Kidney (tissue), 14 donors: ENCODE measurements around the gene STIM1. TPM values are rescaled to one million over a fixed set of nuclear protein-coding genes. Genes with fewer than 3 reads are reported as not detected.

Experiments
- DNase-seq, 5 donors: peaks; one replicate each; pipeline ENCODE4 v3.0.0-alpha.2; 2013 to 2020
- FAIRE-seq: peaks from 2 replicates; lab custom pipeline; 2012; peaks lifted over from hg19 to GRCh38; lab: Jason Lieb, UNC
- H3K27ac ChIP-seq, 2 donors: one replicate each; pipeline ENCODE4 v1.7.0; 2013; ENCODE audit warnings: low read depth in 2 of 2, low read length in 2 of 2, inconsistent platforms in 1 of 2
- H3K27me3 ChIP-seq: one replicate; pipeline ENCODE4 v1.7.1; 2013; ENCODE audit warnings: low read length, inconsistent platforms; ENCODE audit not compliant: control insufficient read depth, insufficient read depth
- H3K36me3 ChIP-seq, 3 donors: one replicate each; pipeline versions ENCODE4 v1.7.0 to v1.7.1; 2013; ENCODE audit warnings: low read length in 3 of 3, control low read depth in 1 of 3, inconsistent platforms in 1 of 3; ENCODE audit not compliant: insufficient read depth in 3 of 3, control insufficient read depth in 2 of 3
- H3K4me1 ChIP-seq, 3 donors: one replicate each; pipeline versions ENCODE4 v1.7.0 to v1.7.1; 2013; ENCODE audit warnings: low read length in 3 of 3, inconsistent platforms in 1 of 3, low read depth in 1 of 3; ENCODE audit not compliant: control insufficient read depth in 2 of 3, insufficient read depth in 2 of 3
- H3K4me3 ChIP-seq, 3 donors: one replicate each; pipeline versions ENCODE4 v1.7.0 to v1.8.1; 2013; ENCODE audit warnings: low read length in 3 of 3, control low read depth in 1 of 3, inconsistent platforms in 1 of 3
- H3K9ac ChIP-seq, 3 donors: one replicate each; pipeline versions ENCODE4 v1.7.0 to v1.7.1; 2013; ENCODE audit warnings: low read length in 3 of 3, control low read depth in 1 of 3, inconsistent platforms in 1 of 3
- H3K9me3 ChIP-seq, 3 donors: one replicate each; pipeline versions ENCODE4 v1.7.0 to v1.7.1; 2013; ENCODE audit warnings: low read length in 3 of 3, control low read depth in 1 of 3, inconsistent platforms in 1 of 3; ENCODE audit not compliant: control insufficient read depth in 2 of 3, insufficient read depth in 1 of 3
- intact Hi-C: fragments of 100-400 bp; cut with DNase I; formaldehyde crosslinking; loops from one replicate; pipeline ENCODE4 v1.11.1; 2022
- polyA plus RNA-seq: library from polyadenylated mRNA; stranded (reverse); fragments of 350-450 nt; fragmentation: Illumina TruSeq; extraction: RNeasy Lipid Tissue Mini Kit (QIAGEN cat#74804); gene quantifications from one replicate; pipeline ENCODE4 v1.2.3, GENCODE V29; 2014; ENCODE audit warnings: low read depth, low replicate concordance; ENCODE audit not compliant: insufficient read depth
- total RNA-seq: library from RNA; stranded (reverse); fragmentation: NEBNext Ultra II Directional; extraction: Animal tissue kit (Norgen Biotek cat#: 25700); gene quantifications from one replicate; pipeline ENCODE4 v1.2.1, GENCODE V29; 2021
- TF ChIP-seq, protein P1 (sequence below): IDR thresholded peaks from 3 replicates; pipeline ENCODE4 v1.5.1; 2012; ENCODE audit warnings: mild to moderate bottlenecking, moderate library complexity, borderline replicate concordance; ENCODE audit not compliant: insufficient read depth; ENCODE audit errors: extremely low read depth
- donor health status: control.
- donor health status: control.
- donor health status: control.
- donor health status: control.
- donor health status: control.
- donor health status: DM: yes; HTN: yes; CAD: no.
- donor health status: Normal renal cell carcinoma (clear cell type).

The STIM1 gene
- total and polyA plus RNA-seq, 2 donors from 2014 or later: 15.7 to 68.0 TPM

GRCh38 chr11:3831378-3832239 lies 23.9 kb upstream of the STIM1 start:
- H3K27ac ChIP-seq: no peak overlapping the region
- no peak overlapping the region for H3K4me3 ChIP-seq
- no peaks in the 10 kb centered on the region for H3K27me3 ChIP-seq
- no peaks in the 10 kb centered on the region for H3K9me3 ChIP-seq
- no peak overlapping the region for H3K9ac ChIP-seq
- H3K36me3 ChIP-seq: peaks cover 0 to 6% (median 5%) of the 10 kb centered on the region in 3 donors
- no peak for FAIRE-seq
- intact Hi-C loops: no loop called here
- DNase-seq: no peak
- TF ChIP-seq, protein P1, sequence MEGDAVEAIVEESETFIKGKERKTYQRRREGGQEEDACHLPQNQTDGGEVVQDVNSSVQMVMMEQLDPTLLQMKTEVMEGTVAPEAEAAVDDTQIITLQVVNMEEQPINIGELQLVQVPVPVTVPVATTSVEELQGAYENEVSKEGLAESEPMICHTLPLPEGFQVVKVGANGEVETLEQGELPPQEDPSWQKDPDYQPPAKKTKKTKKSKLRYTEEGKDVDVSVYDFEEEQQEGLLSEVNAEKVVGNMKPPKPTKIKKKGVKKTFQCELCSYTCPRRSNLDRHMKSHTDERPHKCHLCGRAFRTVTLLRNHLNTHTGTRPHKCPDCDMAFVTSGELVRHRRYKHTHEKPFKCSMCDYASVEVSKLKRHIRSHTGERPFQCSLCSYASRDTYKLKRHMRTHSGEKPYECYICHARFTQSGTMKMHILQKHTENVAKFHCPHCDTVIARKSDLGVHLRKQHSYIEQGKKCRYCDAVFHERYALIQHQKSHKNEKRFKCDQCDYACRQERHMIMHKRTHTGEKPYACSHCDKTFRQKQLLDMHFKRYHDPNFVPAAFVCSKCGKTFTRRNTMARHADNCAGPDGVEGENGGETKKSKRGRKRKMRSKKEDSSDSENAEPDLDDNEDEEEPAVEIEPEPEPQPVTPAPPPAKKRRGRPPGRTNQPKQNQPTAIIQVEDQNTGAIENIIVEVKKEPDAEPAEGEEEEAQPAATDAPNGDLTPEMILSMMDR: no peak
- H3K4me1 ChIP-seq: peaks cover 0 to 16% (median 5%) of the 10 kb centered on the region in 3 donors

- Histone ChIP-seq H3K27me3 (no peaks in the 10 kb centered on the region), H3K9ac (no peak overlapping the region), H3K9me3 (no peaks in the 10 kb centered on the region), H3K36me3 (peaks cover 0 to 3% (median 2%) of the 10 kb centered on the region in 3 donors), H3K4me3 (no peak overlapping the region), H3K4me1 (peaks cover 0 to 25% (median 5%) of the 10 kb centered on the region in 3 donors), H3K27ac (no peak overlapping the region)
- FAIRE-seq (no peak), DNase-seq (no peak)
- intact Hi-C loops: no loop called here
- TF ChIP-seq, protein P1: no peak
Measured at GRCh38 chr11:3832816-3833215, 22.6 kb upstream of the STIM1 start.

DNA sequence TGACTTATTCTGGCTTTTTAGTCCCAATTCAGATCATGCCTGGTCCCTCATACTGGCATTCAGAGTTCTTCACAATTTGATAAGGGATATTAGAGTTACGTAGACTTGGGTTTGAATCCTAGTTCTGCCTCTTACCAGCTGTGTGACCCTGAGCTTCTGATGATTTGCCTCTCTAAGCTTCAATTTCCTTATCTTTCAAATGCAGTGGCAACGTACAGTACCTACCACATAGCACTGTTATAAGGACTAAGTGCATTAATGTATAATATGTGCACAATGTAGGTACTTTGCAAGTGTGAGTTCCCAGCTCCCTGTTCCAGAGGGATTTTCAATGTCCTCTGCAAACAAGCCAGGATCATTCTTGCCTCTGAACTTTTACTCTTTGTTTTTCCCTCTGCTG lies 22.0 kb upstream of the STIM1 start:
- intact Hi-C loops: no loop called here
- Histone ChIP-seq H3K9me3 (no peaks in the 10 kb centered on the region), H3K4me1 (peaks cover 0 to 26% (median 5%) of the 10 kb centered on the region in 3 donors), H3K27me3 (no peaks in the 10 kb centered on the region), H3K27ac (no peak overlapping the region), H3K4me3 (no peak overlapping the region), H3K9ac (no peak overlapping the region), H3K36me3 (no peaks in the 10 kb centered on the region)
- DNase-seq (no peak), FAIRE-seq (no peak)
- TF ChIP-seq, protein P1: no peak

DNA sequence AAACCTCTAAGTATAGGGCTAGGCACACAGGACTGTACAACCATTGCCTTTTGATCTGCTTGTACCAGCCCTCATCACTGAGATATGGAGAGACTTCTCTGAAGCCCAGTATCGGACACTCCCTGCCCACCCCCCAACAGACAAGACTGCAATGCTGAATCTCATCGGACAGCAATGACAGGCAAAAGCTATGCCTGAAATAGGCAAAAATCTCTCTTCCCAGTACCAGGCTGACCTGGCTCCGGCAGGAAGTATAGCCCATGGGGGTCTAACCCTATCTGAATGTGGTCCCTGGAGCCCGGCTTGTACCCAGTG lies 21.2 kb upstream of the STIM1 start:
- TF ChIP-seq, protein P1: no peak
- no peak overlapping the region for H3K9ac ChIP-seq
- no peaks in the 10 kb centered on the region for H3K36me3 ChIP-seq
- H3K4me1 ChIP-seq: peaks cover 0 to 26% (median 5%) of the 10 kb centered on the region in 3 donors
- H3K4me3 ChIP-seq: no peak overlapping the region
- no peak overlapping the region for H3K27ac ChIP-seq
- H3K9me3 ChIP-seq: no peaks in the 10 kb centered on the region
- no peak for FAIRE-seq
- H3K27me3 ChIP-seq: no peaks in the 10 kb centered on the region
- intact Hi-C loops: no loop called here
- DNase-seq: no peak
